Measurements from ENCODE around the gene ZNF236.
"Not testable (repeated sequence)": the region's sequence is repeated elsewhere in the genome, so short reads cannot be mapped to it uniquely, and the experiment has no call there.

Gene ZNF236

GRCh38 chr18:76822506-76823160 lies at the start of gene ZNF236:
ZNF236 (plus strand) TSS chr18:76822557; CDS start chr18:76822608, 51 bp downstream.
- no peaks in the 10 kb centered on the region for H3K9me2 ChIP-seq (replicated peaks; ENCODE audit: insufficient read depth, low read length)
- peaks cover 3% of the 10 kb centered on the region; the same call in 1 of the 2 replicates for H4K20me1 ChIP-seq (ENCODE audit: low read depth, low read length)
- no peaks in the 10 kb centered on the region for H3K9me3 ChIP-seq (ENCODE audit: insufficient read depth, low read length)
- TF ChIP-seq EZH2phosphoT487 (conservative IDR thresholded peaks at IDR 0.05; ENCODE audit: low read length) (no peak), CTCF (IDR thresholded peaks at IDR 0.05; ENCODE audit: insufficient read depth, low read length, poor library complexity, severe bottlenecking) (no peak)
- H3K36me3 ChIP-seq (ENCODE audit: low read length), result 0 out of 2 replicates have a peak, but pooled peaks cover 3% of the 10 kb centered on the region
- peaks cover 33% of the 10 kb centered on the region for H3F3A ChIP-seq (ENCODE audit: insufficient read depth)
- peak within 1 kb of the TSS; percentile 90 for H3K27ac ChIP-seq (ENCODE audit: low read depth, low read length)
- H3K9ac ChIP-seq (ENCODE audit: low read length), result peak within 1 kb of the TSS; percentile 98
- H3K79me2 ChIP-seq (ENCODE audit: insufficient read depth, low read length), result peaks cover 88% of the 10 kb centered on the region
- peak within 1 kb of the TSS; percentile 21 for H2AFZ ChIP-seq (ENCODE audit: low read depth, low read length, severe bottlenecking)
- no peaks in the 10 kb centered on the region for H3K27me3 ChIP-seq (ENCODE audit: low read length)
- H3K4me3 ChIP-seq (ENCODE audit: insufficient read depth, low read length, poor library complexity, severe bottlenecking), result peak within 1 kb of the TSS; percentile 96
- peak within 1 kb of the TSS; percentile 100 for H3K4me2 ChIP-seq (ENCODE audit: low read depth, low read length, poor library complexity, severe bottlenecking)

GRCh38 chr18:76772665-76773064 lies 49.7 kb upstream of the ZNF236 start:
- no peak overlapping the region for H3K4me2 ChIP-seq (ENCODE audit: low read depth, low read length, poor library complexity, severe bottlenecking)
- H4K20me1 ChIP-seq (ENCODE audit: low read depth, low read length), result no peaks in the 10 kb centered on the region
- no peak overlapping the region for H3K9ac ChIP-seq (ENCODE audit: low read length)
- H3K27ac ChIP-seq (ENCODE audit: low read depth, low read length), result no peak overlapping the region
- H3K36me3 ChIP-seq (ENCODE audit: low read length), result no peaks in the 10 kb centered on the region
- no peak for TF ChIP-seq EZH2phosphoT487 (conservative IDR thresholded peaks at IDR 0.05; ENCODE audit: low read length)
- no peak for TF ChIP-seq CTCF (IDR thresholded peaks at IDR 0.05; ENCODE audit: insufficient read depth, low read length, poor library complexity, severe bottlenecking)
- H3K27me3 ChIP-seq (ENCODE audit: low read length), result no peaks in the 10 kb centered on the region
- no peaks in the 10 kb centered on the region for H3K9me2 ChIP-seq (replicated peaks; ENCODE audit: insufficient read depth, low read length)
- no peaks in the 10 kb centered on the region for H3K79me2 ChIP-seq (ENCODE audit: insufficient read depth, low read length)
- no peaks in the 10 kb centered on the region for H3F3A ChIP-seq (ENCODE audit: insufficient read depth)
- no peak overlapping the region for H2AFZ ChIP-seq (ENCODE audit: low read depth, low read length, severe bottlenecking)
- H3K9me3 ChIP-seq (ENCODE audit: insufficient read depth, low read length), result no peaks in the 10 kb centered on the region
- H3K4me3 ChIP-seq (ENCODE audit: insufficient read depth, low read length, poor library complexity, severe bottlenecking), result no peak overlapping the region

DNA sequence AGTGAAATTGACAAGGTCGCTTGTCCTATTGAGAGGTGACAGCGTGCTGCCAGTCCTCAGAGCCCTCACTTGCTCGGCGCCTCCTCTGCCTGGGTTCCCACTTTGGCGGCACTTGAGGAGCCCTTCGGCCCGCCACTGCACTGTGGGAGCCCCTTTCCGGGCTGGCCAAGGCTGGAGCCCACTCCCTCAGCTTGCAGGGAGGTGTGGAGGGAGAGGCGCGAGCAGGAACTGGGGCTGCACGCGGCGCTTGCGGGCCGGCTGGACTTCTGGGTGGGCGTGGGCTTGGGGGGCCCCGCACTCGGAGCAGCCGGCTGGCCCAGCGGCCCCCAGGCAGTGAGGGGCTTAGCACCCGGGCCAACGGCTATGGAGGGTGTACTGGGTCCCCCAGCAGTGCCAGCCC lies 45.3 kb upstream of the ZNF236 start:
- H3K79me2 ChIP-seq (ENCODE audit: insufficient read depth, low read length); H3K4me2 ChIP-seq (ENCODE audit: low read depth, low read length, poor library complexity, severe bottlenecking); H3K9ac ChIP-seq (ENCODE audit: low read length); H3K27ac ChIP-seq (ENCODE audit: low read depth, low read length); H3F3A ChIP-seq (ENCODE audit: insufficient read depth); H3K9me2 ChIP-seq (replicated peaks; ENCODE audit: insufficient read depth, low read length); H3K27me3 ChIP-seq (ENCODE audit: low read length); H3K36me3 ChIP-seq (ENCODE audit: low read length); H3K4me3 ChIP-seq (ENCODE audit: insufficient read depth, low read length, poor library complexity, severe bottlenecking); H2AFZ ChIP-seq (ENCODE audit: low read depth, low read length, severe bottlenecking); H3K9me3 ChIP-seq (ENCODE audit: insufficient read depth, low read length); H4K20me1 ChIP-seq (ENCODE audit: low read depth, low read length): not testable (repeated sequence)

DNA sequence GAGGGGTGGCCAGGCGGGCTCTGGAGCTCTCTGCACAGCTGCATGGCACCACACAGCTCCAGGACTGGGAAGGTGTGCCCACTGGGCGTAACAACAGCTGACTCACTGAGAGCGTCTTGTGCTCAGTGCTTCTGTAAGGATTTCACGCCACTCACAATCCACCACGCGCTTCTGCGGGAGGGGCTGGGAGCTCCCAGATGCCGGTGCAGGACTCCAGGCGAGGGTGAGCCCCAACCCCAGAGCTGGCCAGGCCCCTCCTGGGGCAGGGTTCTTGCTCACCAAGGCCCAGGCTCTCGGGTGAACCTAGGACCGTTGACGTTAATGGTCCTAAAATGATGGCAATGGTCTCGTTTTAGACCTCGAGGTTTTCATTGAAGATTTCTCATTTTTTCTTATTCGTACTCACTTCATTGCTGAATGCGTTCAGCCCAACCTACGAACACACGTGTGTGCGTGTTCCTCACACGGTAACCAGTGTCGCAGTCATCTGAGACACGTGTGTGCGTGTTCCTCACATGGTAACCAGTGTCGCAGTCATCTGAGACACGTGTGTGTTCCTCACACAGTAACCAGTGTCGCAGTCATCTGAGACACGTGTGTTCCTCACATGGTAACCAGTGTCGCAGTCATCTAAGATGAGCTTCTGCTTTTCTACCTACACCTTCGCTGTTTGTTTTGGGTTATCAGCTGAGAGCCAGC lies 38.4 kb upstream of the ZNF236 start:
- H3K27me3 ChIP-seq (ENCODE audit: low read length), result no peaks in the 10 kb centered on the region
- TF ChIP-seq CTCF (IDR thresholded peaks at IDR 0.05; ENCODE audit: insufficient read depth, low read length, poor library complexity, severe bottlenecking) (no peak), EZH2phosphoT487 (conservative IDR thresholded peaks at IDR 0.05; ENCODE audit: low read length) (no peak)
- H3K9me2 ChIP-seq (replicated peaks; ENCODE audit: insufficient read depth, low read length), result no peaks in the 10 kb centered on the region
- no peak overlapping the region for H3K9ac ChIP-seq (ENCODE audit: low read length)
- no peaks in the 10 kb centered on the region for H3K79me2 ChIP-seq (ENCODE audit: insufficient read depth, low read length)
- no peaks in the 10 kb centered on the region for H3K9me3 ChIP-seq (ENCODE audit: insufficient read depth, low read length)
- H4K20me1 ChIP-seq (ENCODE audit: low read depth, low read length), result no peaks in the 10 kb centered on the region
- H2AFZ ChIP-seq (ENCODE audit: low read depth, low read length, severe bottlenecking), result no peak overlapping the region
- H3K4me3 ChIP-seq (ENCODE audit: insufficient read depth, low read length, poor library complexity, severe bottlenecking), result no peak overlapping the region
- H3K36me3 ChIP-seq (ENCODE audit: low read length), result no peaks in the 10 kb centered on the region
- H3F3A ChIP-seq (ENCODE audit: insufficient read depth), result no peaks in the 10 kb centered on the region
- no peak overlapping the region for H3K27ac ChIP-seq (ENCODE audit: low read depth, low read length)
- H3K4me2 ChIP-seq (ENCODE audit: low read depth, low read length, poor library complexity, severe bottlenecking), result no peak overlapping the region

All from SU-DHL-6 (cell line).